AG10803 (cell line): ENCODE results near the gene LCAT.

ENCODE experiments used
- DNase-seq: peaks from one replicate; pipeline ENCODE4 v3.0.0; 2010; ENCODE audit warnings: low read depth
- H3K4me3 ChIP-seq: 2 replicates; pipeline ENCODE4 v1.5.1; 2011; ENCODE audit warnings: mild to moderate bottlenecking, low read length, control low read depth
- TF ChIP-seq, protein P1 (sequence below): conservative IDR thresholded peaks from 2 replicates; pipeline ENCODE4 v1.5.1; 2011; ENCODE audit warnings: mild to moderate bottlenecking, low read length, control low read depth, inconsistent platforms

Gene LCAT

GRCh38 chr16:67962135-67962534 lies 18.2 kb upstream of the LCAT start:
- no peak overlapping the region for H3K4me3 ChIP-seq
- no peak for DNase-seq
- TF ChIP-seq, protein P1, sequence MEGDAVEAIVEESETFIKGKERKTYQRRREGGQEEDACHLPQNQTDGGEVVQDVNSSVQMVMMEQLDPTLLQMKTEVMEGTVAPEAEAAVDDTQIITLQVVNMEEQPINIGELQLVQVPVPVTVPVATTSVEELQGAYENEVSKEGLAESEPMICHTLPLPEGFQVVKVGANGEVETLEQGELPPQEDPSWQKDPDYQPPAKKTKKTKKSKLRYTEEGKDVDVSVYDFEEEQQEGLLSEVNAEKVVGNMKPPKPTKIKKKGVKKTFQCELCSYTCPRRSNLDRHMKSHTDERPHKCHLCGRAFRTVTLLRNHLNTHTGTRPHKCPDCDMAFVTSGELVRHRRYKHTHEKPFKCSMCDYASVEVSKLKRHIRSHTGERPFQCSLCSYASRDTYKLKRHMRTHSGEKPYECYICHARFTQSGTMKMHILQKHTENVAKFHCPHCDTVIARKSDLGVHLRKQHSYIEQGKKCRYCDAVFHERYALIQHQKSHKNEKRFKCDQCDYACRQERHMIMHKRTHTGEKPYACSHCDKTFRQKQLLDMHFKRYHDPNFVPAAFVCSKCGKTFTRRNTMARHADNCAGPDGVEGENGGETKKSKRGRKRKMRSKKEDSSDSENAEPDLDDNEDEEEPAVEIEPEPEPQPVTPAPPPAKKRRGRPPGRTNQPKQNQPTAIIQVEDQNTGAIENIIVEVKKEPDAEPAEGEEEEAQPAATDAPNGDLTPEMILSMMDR, result no peak

GRCh38 chr16:67961551-67961957 lies 17.6 kb upstream of the LCAT start:
- TF ChIP-seq, protein P1, result no peak
- no peak overlapping the region for H3K4me3 ChIP-seq
- no peak for DNase-seq

DNA sequence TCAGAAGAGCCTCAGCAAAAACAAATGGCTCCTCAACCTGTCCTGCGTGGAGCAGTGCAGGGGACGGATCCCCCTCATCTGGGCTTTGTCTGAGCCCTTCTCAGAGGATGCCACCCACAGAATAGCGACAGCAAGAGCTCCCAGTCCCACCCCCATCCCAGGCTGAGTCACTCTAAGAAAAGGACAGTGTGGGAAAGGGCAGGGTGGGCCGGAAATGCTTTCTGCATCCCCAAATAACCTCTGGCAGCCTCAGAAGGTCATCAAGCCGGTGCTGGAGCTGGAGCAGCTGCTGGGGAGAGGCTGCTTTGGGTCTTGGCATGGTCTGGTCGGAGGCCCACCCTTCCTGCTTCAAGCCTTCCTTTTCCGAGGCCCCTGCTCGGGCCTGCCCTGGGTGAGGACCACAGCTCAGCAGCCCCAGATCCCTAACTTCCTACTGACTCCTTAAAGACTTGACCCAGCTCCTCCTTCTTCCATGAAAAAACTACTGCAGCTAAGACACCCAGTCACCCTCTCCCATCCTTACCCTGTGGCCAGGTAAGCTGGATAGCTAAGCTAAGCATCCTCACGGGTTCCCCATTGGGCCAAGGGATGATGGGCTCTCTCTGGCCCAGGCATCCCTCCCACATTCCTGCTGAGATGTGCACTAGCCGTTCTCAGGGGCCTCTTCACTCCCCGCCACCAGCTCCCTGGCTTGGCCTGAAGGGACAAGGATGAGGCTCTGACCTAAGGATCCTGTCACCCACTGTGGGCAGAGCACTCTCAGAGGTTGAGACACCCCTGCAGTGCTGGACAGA lies 15.8 kb upstream of the LCAT start:
- TF ChIP-seq, protein P1, result no peak
- peak; percentile 61 for DNase-seq

GRCh38 chr16:67957622-67958021 lies 13.7 kb upstream of the LCAT start:
- TF ChIP-seq, protein P1, result no peak
- no peak overlapping the region for H3K4me3 ChIP-seq
- DNase-seq, result no peak

More for the DNA sequence above, 15.8 kb upstream of the LCAT start:
- no peak overlapping the region for H3K4me3 ChIP-seq

DNA sequence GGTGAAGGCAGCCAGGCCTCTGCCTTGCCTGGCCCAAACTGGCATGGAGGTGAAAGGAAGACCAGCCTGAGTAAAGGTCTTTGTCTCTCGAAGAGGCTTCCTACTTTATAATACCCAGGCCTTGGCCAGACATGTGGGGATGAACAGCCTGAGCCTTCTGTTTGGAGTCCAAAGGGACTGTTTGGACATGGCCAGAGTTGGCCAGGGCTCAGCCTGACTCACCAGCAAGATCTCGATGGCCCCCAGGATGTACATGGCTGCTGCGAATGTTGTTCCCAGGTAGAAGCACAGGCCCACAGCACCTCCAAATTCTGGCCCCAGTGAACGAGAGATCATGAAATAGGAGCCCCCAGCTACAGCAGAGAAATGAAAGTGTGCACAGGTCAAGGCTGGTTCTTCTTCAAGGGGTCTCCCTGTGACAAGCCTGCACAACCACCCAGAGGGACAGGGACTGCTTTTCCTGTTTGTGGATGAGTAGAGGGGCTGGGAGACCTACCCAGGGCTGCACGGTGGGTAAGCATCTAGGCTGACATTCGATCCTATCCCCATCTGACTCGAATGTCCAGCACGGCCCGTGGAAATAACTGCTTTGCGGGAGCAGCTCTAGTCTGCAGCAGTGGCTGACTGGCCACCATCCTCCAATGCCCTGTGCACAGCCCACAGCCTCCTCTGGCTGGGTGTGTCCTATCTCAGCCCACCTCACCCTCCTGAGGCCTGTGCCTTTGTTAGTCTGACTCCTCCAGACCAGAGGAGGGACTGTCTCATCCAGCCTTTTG lies 10.7 kb upstream of the LCAT start:
- TF ChIP-seq, protein P1, result no peak
- no peak for DNase-seq
- H3K4me3 ChIP-seq, result no peak overlapping the region

DNA sequence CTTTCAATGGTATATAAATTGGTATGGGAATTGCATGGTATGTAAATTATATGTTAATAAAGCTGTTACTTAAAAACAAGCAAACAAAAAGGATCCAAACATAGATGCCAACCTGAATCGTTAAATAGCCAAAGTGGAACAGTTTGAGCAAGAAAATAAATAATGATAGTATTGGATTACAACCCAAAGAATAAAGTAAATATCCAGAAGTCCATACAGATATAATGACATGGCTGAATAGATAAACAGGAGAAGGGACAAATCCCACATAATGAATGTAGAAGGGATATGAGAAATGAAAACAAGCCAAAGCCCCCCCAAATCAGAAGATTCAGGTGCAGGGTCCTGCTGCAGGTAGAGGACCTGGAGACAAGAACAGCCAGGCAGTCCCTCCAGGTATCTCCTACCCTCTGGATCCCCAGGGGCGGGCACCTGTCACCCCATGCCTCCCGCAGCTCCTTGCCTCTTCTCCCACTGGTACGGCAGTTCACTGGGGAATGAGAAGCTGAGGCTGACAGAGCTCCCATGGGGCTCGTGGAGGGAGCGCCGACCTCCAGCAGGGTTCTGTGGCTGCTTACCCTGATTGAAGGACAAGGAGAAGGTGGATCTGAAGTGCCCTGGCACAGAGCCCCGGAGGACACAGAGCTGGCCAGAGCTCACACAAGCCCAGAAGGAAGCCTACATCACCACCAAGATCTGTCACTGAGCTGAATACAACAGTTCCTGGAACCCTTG lies 9.9 kb upstream of the LCAT start:
- TF ChIP-seq, protein P1, result no peak
- H3K4me3 ChIP-seq, result no peak overlapping the region
- DNase-seq, result no peak
